Muscle layer of duodenum (tissue), 2 donors: Measurements from ENCODE around the gene MEIKIN.
"Not testable (repeated sequence)": the region's sequence is repeated elsewhere in the genome, so short reads cannot be mapped to it uniquely, and the experiment has no call there.

Experiments used
- H3K27ac ChIP-seq: one replicate; pipeline ENCODE4 v1.7.0; 2013; ENCODE audit warnings: mild to moderate bottlenecking, low read length
- H3K27me3 ChIP-seq: one replicate; pipeline ENCODE4 v1.7.0; 2013; ENCODE audit warnings: low read depth, mild to moderate bottlenecking, control low read depth, low read length
- H3K36me3 ChIP-seq, 2 donors: one replicate each; pipeline ENCODE4 v1.7.0; 2013; ENCODE audit warnings: low read length in 2 of 2, control low read depth in 1 of 2, mild to moderate bottlenecking in 1 of 2; ENCODE audit not compliant: insufficient read depth in 2 of 2, control insufficient read depth in 1 of 2
- H3K4me1 ChIP-seq, 2 donors: one replicate each; pipeline ENCODE4 v1.7.0; 2013; ENCODE audit warnings: low read length in 2 of 2, mild to moderate bottlenecking in 2 of 2, control low read depth in 1 of 2, moderate library complexity in 1 of 2; ENCODE audit not compliant: insufficient read depth in 2 of 2, control insufficient read depth in 1 of 2
- H3K4me3 ChIP-seq, 2 donors: one replicate each; pipeline ENCODE4 v1.7.0; 2013; ENCODE audit warnings: low read length in 2 of 2, low read depth in 1 of 2, mild to moderate bottlenecking in 1 of 2
- H3K9me3 ChIP-seq, 2 donors: one replicate each; pipeline ENCODE4 v1.7.0; 2013; ENCODE audit warnings: low read length in 2 of 2, control low read depth in 1 of 2, mild to moderate bottlenecking in 1 of 2; ENCODE audit not compliant: control insufficient read depth in 1 of 2
- donor health status: healthy.

Gene MEIKIN

DNA sequence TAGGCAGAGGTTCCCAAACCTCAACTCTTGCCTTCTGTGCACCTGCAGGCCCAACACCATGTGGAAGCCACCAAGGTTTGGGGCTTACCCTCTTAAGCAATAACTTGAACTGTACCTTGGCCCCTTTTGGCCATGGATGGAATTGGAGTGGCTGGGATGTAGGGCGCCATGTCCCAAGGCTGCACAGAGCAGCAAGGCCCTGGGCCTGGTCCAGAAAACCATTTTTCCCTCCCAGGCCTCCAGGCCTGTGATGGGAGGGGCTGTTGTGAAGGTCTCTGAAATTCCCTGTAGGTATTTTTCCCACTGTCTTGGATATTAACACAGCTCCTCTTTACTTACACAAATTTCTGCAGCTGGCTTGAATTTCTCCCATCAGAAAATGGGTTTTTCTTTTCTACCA, 102.5 kb downstream of the MEIKIN start:
- not testable (repeated sequence) for H3K36me3 ChIP-seq, H3K27ac ChIP-seq, H3K4me1 ChIP-seq, H3K27me3 ChIP-seq, H3K4me3 ChIP-seq, H3K9me3 ChIP-seq

DNA sequence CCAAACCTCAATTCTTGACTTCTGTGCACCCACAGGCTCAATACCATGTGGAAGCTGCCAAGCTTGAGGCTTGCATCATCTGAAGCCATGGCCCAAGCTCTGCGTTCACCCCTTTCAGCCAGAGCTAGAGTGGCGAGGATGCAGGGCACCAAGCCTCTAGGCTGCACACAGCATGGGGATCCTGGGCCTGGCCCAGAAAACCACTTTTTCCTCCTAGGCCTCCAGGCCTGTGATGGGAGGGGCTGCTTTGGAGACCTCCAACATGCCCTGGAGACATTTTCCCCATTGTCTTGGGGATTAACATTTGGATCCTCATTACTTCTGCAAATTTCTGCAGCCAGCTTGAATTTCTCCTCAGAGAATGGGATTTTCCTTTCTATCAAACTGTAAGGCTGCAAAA, 112.8 kb downstream of the MEIKIN start:
- not testable (repeated sequence) for H3K27ac ChIP-seq, H3K36me3 ChIP-seq

GRCh38 chr5:131825404-131826013, 120.0 kb downstream of the MEIKIN start:
- Histone ChIP-seq H3K4me3 (no peak overlapping the region), H3K9me3 (peaks cover 0 to 10% of the 10 kb centered on the region in 2 donors), H3K27ac (no peak overlapping the region), H3K4me1 (no peaks in the 10 kb centered on the region), H3K27me3 (no peaks in the 10 kb centered on the region), H3K36me3 (no peaks in the 10 kb centered on the region)

More for the DNA sequence above, 112.8 kb downstream of the MEIKIN start:
- not testable (repeated sequence) for H3K4me3 ChIP-seq, H3K4me1 ChIP-seq, H3K9me3 ChIP-seq, H3K27me3 ChIP-seq

DNA sequence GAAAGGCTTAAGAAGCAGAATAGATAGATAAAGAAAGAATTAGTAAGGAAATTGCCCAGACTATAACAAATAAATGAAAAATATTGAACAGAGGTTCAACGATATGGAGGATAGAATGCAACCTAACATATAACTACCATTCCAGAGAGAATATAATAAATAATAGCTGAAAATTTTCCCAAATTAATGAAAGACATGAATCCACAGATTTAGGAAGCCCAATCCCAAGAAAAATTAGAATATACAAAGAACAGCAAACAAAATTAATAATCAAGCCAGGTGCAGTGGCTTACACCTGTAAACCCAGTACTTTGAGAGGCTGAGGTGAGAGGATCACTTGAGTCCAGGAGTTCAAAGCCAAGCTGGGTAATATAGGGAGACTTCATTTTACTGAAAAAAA, 120.8 kb downstream of the MEIKIN start:
- Histone ChIP-seq H3K36me3 (no peaks in the 10 kb centered on the region), H3K27ac (no peak overlapping the region), H3K4me1 (no peaks in the 10 kb centered on the region)

GRCh38 chr5:131821221-131821620, 124.2 kb downstream of the MEIKIN start:
- no peaks in the 10 kb centered on the region for H3K36me3 ChIP-seq

More for the DNA sequence above, 120.8 kb downstream of the MEIKIN start:
- H3K4me3 ChIP-seq: no peak overlapping the region
- no peaks in the 10 kb centered on the region for H3K27me3 ChIP-seq
- H3K9me3 ChIP-seq: peaks cover 0 to 10% of the 10 kb centered on the region in 2 donors

DNA sequence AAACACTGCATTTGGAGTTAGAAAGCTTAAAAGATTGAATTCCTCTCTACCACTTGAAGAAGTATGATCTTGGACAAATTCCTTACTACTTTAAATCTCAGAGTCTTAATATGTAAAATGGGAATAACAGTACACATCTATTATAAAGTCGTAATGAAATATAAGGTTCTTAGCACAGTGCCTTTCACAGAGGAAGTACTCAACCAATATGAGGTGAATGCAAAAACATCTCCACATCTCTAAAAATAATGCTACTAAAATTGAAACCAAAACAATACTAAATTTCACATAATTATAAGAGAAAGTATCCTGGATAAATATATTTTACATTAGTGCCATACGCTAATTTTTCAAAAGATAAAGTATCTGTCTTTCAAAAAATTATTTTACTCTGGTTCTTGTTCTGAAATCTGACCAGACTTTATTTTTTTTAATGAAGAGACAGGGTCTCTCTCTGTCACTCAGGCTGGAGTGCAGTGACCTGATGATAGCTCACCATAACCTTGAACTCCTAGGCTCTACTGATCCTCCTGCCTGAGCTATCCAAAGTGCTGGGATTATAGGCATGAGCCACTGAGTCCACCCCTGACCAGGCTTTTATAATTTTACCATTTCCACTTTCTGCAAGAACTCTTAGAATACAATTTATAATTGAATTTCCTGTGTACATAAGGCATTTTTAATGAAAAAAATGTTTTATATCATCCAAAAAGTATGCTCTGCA, 127.3 kb downstream of the MEIKIN start:
- Histone ChIP-seq H3K9me3 (no peaks in the 10 kb centered on the region), H3K4me3 (no peak overlapping the region), H3K36me3 (no peaks in the 10 kb centered on the region), H3K4me1 (no peaks in the 10 kb centered on the region), H3K27ac (no peak overlapping the region), H3K27me3 (no peaks in the 10 kb centered on the region)

More at GRCh38 chr5:131821221-131821620, 124.2 kb downstream of the MEIKIN start:
- no peaks in the 10 kb centered on the region for H3K27me3 ChIP-seq
- H3K4me1 ChIP-seq: no peaks in the 10 kb centered on the region
- no peak overlapping the region for H3K27ac ChIP-seq
- peaks cover 0 to 10% of the 10 kb centered on the region in 2 donors for H3K9me3 ChIP-seq
- no peak overlapping the region for H3K4me3 ChIP-seq

- H3K4me1 ChIP-seq: peaks cover 0 to 8% of the 10 kb centered on the region in 2 donors
These were observed 130.5 kb downstream of the MEIKIN start for GRCh38 chr5:131814990-131815389.

GRCh38 chr5:131812371-131813160, 132.9 kb downstream of the MEIKIN start:
- H3K27ac ChIP-seq: no peak overlapping the region

More at GRCh38 chr5:131814990-131815389, 130.5 kb downstream of the MEIKIN start:
- Histone ChIP-seq H3K36me3 (no peaks in the 10 kb centered on the region), H3K9me3 (no peaks in the 10 kb centered on the region), H3K4me3 (no peak overlapping the region), H3K27me3 (no peaks in the 10 kb centered on the region), H3K27ac (no peak overlapping the region)

DNA sequence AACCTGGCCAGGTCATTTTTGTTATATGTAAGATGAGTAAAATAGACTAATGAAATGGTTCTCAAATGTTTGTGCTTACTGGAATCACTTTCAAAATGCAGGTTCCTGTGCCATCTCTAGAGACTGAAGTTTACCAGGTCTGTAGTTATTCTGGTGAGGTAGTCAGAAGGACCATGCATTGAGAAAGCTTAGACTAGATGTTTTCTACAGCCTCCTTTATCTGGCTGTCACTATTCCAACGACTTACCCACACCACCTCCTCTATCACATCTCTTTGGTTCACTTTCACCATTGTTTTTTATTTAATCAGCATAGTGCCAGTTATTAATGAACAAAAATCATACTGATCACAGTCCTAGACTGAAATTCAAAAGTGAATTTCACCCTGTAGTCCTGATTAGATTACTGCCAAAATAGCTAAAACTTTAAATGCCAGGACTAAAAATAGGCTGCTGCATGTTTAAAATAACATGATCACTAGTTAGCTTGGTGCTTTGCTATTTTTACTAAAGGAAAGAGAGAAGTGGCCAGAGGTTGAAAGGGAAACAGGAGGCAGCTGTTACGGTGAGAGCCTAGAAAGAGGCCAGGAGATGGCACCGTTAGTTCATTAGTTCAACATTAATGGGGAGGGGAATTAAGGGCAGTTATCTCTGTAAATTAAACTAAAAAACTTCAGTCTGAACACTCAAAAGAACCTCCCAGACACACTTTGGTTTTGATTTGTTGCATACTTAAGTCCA, 134.8 kb downstream of the MEIKIN start:
- H3K4me3 ChIP-seq: no peak overlapping the region
- no peaks in the 10 kb centered on the region for H3K27me3 ChIP-seq
- H3K27ac ChIP-seq: no peak overlapping the region
- H3K4me1 ChIP-seq: peaks cover 0 to 8% of the 10 kb centered on the region in 2 donors
- no peaks in the 10 kb centered on the region for H3K9me3 ChIP-seq
- H3K36me3 ChIP-seq: no peaks in the 10 kb centered on the region

More at GRCh38 chr5:131812371-131813160, 132.9 kb downstream of the MEIKIN start:
- H3K4me1 ChIP-seq: peaks cover 0 to 8% of the 10 kb centered on the region in 2 donors
- H3K36me3 ChIP-seq: no peaks in the 10 kb centered on the region
- H3K9me3 ChIP-seq: no peaks in the 10 kb centered on the region
- H3K27me3 ChIP-seq: no peaks in the 10 kb centered on the region
- no peak overlapping the region for H3K4me3 ChIP-seq

DNA sequence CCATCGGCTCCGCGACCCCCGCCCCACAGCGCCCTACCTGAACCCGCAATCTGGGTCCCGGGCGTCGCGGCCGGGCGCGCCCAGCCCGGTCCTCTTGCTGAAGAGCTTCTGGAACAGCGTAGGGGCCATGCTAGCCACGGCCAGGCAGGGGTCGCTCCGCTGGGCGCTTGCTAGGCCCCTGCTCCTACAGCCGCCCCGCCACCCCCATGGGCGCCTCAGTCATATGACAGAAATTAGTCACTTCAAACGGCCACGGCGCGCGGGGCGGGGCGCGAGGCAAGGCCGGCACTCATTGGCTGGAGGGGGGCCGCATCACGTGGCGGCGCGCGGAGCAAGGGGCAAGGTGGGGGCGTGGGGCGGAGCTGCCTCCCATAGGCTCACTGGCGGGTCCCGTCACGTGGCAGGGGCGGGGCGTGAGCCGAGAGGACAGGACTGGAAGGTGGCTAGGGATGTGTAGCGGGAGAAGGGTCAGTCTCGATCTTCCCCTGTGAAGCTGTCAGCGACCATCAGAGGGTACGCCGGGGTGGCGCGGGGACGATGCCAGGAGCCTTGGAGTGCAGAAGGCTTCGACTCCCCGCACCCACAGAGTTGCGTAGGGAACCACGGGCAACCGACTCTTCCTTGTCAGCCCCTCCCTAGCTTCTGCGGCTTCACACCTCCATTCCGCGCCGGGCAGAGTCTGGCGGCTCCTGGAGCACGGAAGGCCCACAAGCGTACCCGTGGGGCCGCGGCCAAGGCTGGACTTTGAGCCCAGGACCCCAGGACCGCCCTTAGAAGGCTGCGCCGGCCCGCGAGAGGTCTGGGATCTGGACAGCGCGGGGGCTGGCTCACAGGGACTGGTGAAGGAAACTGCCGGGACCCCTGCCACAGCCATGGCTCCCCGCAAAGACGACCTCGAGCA, 148.4 kb downstream of the MEIKIN start, which contains the start of gene FNIP1:
Gene FNIP1, minus strand, starts transcription at position 225 of the 901 bp plus-strand sequence. Its CDS starts 96 bp downstream, at position 129.
- H3K36me3 ChIP-seq: peaks cover 0 to 8% of the 10 kb centered on the region in 2 donors
- H3K9me3 ChIP-seq: no peaks in the 10 kb centered on the region

More for the DNA sequence above, 148.4 kb downstream of the MEIKIN start, which contains the start of gene FNIP1:
- Histone ChIP-seq H3K27ac (peak within 1 kb of the TSS; percentile 88), H3K27me3 (no peaks in the 10 kb centered on the region), H3K4me1 (peaks cover 4 to 30% of the 10 kb centered on the region in 2 donors), H3K4me3 (peak within 1 kb of the TSS; percentile 92 to 98)
